A549 (cell line): ENCODE measurements around the gene TTC21B. TPM values are rescaled to one million over a fixed set of nuclear protein-coding genes. Genes with fewer than 3 reads are reported as not detected.

Source experiments
- ATAC-seq, 2 experiments: fragments of 200-7000 bp in 1 of 2; fragments of >200 bp in 1 of 2; cut with Nextera tagmentation in 1 of 2; cut with Tn5 transposase in 1 of 2; 3 replicates each; pipeline versions ENCODE4 v1.8.0 to v1.9.1; 2018 to 2020; ENCODE audit warnings: mild to moderate bottlenecking in 1 of 2, moderate library complexity in 1 of 2
- CTCF ChIA-PET: fragments of 300-600 bp; sonication (Branson Sonifier 250); formaldehyde crosslinking; extraction: SDS; loops from one replicate; lab custom pipeline; 2021; ENCODE audit warnings: antibody characterized with exemption, inconsistent platforms; lab: Yijun Ruan, JAX
- POLR2A ChIA-PET: fragments of 350-600 bp; formaldehyde crosslinking; extraction: SDS; loops from one replicate; lab custom pipeline; 2021; ENCODE audit warnings: antibody characterized with exemption, inconsistent platforms; lab: Yijun Ruan, JAX
- DNase-seq, 2 experiments: peaks; one replicate each; pipeline versions ENCODE4 v3.0.0 to v3.0.0-alpha.2; 2011 to 2016; ENCODE audit warnings: low read depth in 1 of 2, low spot score in 1 of 2
- FAIRE-seq: peaks from 2 replicates; lab custom pipeline; 2011; peaks lifted over from hg19 to GRCh38; lab: Jason Lieb, UNC
- H3K27ac ChIP-seq, 2 experiments: fragments of >200 bp; sonication (Bioruptor Twin); formaldehyde crosslinking; 3 replicates each; pipeline ENCODE4 v1.5.1; 2016 to 2017
- H3K4me1 ChIP-seq: fragments of >200 bp; sonication (Bioruptor Twin); formaldehyde crosslinking; 3 replicates; pipeline ENCODE4 v1.6.1; 2016
- H3K4me2 ChIP-seq: fragments of >200 bp; sonication (Bioruptor Twin); formaldehyde crosslinking; 3 replicates; pipeline ENCODE4 v1.6.1; 2016
- H3K4me3 ChIP-seq: fragments of >200 bp; sonication (Bioruptor Twin); formaldehyde crosslinking; 3 replicates; pipeline ENCODE4 v1.5.1; 2016
- H3K9me3 ChIP-seq: fragments of >200 bp; sonication (Bioruptor Twin); formaldehyde crosslinking; 3 replicates; pipeline ENCODE4 v1.6.1; 2016
- CHD2 ChIP-seq: fragments of 150-350 bp; IDR thresholded peaks from 2 replicates; pipeline ENCODE4 v1.6.1; 2014; ENCODE audit warnings: low read length; ENCODE audit not compliant: partially characterized antibody
- CTCF ChIP-seq: fragments of >200 bp; sonication (Bioruptor Twin); formaldehyde crosslinking; IDR thresholded peaks from 3 replicates; pipeline ENCODE4 v1.5.1; 2016
- EHF ChIP-seq: fragments of 250-450 bp; sonication (Bioruptor Pico); IDR thresholded peaks from 2 replicates; pipeline ENCODE4 v1.5.0; 2020; ENCODE audit warnings: mild to moderate bottlenecking
- EHMT2 ChIP-seq: fragments of 200-600 bp; sonication (generic); IDR thresholded peaks from 2 replicates; pipeline ENCODE4 v1.6.1; 2016; ENCODE audit warnings: antibody characterized with exemption, low read depth, mild to moderate bottlenecking, moderate library complexity
- ESRRA ChIP-seq: fragments of 150-350 bp; IDR thresholded peaks from 2 replicates; pipeline ENCODE4 v1.6.1; 2014; ENCODE audit warnings: mild to moderate bottlenecking, low read length, borderline replicate concordance
- GATA3 ChIP-seq: IDR thresholded peaks from 2 replicates; pipeline ENCODE4 v1.6.1; 2012; ENCODE audit warnings: borderline replicate concordance
- HDAC2 ChIP-seq: fragments of 200-600 bp; sonication (generic); IDR thresholded peaks from 2 replicates; pipeline ENCODE4 v1.6.1; 2016
- HES2 ChIP-seq: fragments of >200 bp; sonication (Bioruptor Twin); formaldehyde crosslinking; IDR thresholded peaks from 2 replicates; pipeline ENCODE4 v1.6.1; 2016
- MAFK ChIP-seq: fragments of 450-650 bp; IDR thresholded peaks from 2 replicates; pipeline ENCODE4 v1.6.1; 2014; ENCODE audit not compliant: partially characterized antibody
- MYC ChIP-seq: IDR thresholded peaks from 2 replicates; pipeline ENCODE4 v1.6.1; 2012; ENCODE audit warnings: mild to moderate bottlenecking, inconsistent platforms, low read length, improper control_type of control experiment, borderline replicate concordance
- NFE2L2 ChIP-seq: fragments of 150-350 bp; conservative IDR thresholded peaks from 2 replicates; pipeline ENCODE4 v1.6.1; 2014; ENCODE audit warnings: low read length
- POLR2AphosphoS2 ChIP-seq: conservative IDR thresholded peaks from 2 replicates; pipeline ENCODE4 v1.6.1; 2012; ENCODE audit warnings: low read length, improper control_type of control experiment, inconsistent platforms
- REST ChIP-seq: fragments of 200-600 bp; sonication (generic); IDR thresholded peaks from 2 replicates; pipeline ENCODE4 v1.6.1; 2016; ENCODE audit warnings: antibody characterized with exemption, mild to moderate bottlenecking, moderate library complexity
- RNF2 ChIP-seq: fragments of 200-600 bp; sonication (generic); IDR thresholded peaks from 2 replicates; pipeline ENCODE4 v1.6.1; 2016; ENCODE audit warnings: low read depth, mild to moderate bottlenecking, antibody characterized with exemption, moderate library complexity, borderline replicate concordance
- SREBF2 ChIP-seq: fragments of 450-650 bp; IDR thresholded peaks from 2 replicates; pipeline ENCODE4 v1.6.1; 2014; ENCODE audit warnings: mild to moderate bottlenecking, moderate library complexity
- TP53 ChIP-seq: fragments of 250-450 bp; sonication (Bioruptor Pico); IDR thresholded peaks from 2 replicates; pipeline ENCODE4 v1.5.0; 2021; ENCODE audit warnings: mild to moderate bottlenecking, moderate library complexity
- ZC3H11A ChIP-seq: fragments of 450-650 bp; IDR thresholded peaks from 2 replicates; pipeline ENCODE4 v1.6.1; 2014; ENCODE audit warnings: antibody characterized with exemption, mild to moderate bottlenecking
- WGBS: methylation state at CpG from one replicate; pipeline ENCODE4 v1.1.6; 2017; ENCODE audit errors: missing lambda C conversion rate; 5-methylcytosine and 5-hydroxymethylcytosine counted together
- polyA plus RNA-seq, 4 experiments: library from polyadenylated mRNA; depleted of rRNA in 3 of 4; stranded (reverse); fragments of >200 nt; fragmentation: RNase III in 1 of 4; extraction: RNeasy Plus Mini Kit Qiagen cat#74134 plus additional on column Dnase treatment in 1 of 4; gene quantifications; 2 replicates in 3 of 4; 3 replicates in 1 of 4; pipeline ENCODE4 v1.2.3, GENCODE V29; 2011 to 2017

Gene TTC21B
- polyA plus RNA-seq, 2 of the 4 experiments (the other 2 are of a cell fraction) = 6.2 to 17.5 TPM

DNA sequence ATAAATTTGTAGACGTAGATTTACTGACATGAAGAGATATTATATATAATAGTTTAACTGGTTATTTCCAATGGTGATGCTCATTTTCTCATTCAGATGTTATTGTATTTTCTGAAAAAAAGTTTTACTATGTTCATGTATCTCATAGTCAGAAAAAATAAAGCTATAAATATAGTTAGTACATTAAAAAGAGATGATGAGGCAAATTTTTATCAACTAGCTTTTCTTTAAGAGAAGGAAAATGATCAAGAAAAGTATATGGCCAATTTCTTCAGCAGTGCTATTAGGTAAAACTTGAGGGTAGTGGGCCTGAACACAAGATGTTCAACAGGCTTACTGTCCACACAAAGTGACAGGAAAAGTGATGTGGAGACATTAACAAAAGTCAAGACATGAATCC is 11.7 kb downstream of the TTC21B start:
- POLR2A ChIA-PET = no interaction called here
- no peak overlapping the region for H3K4me3 ChIP-seq
- CTCF ChIA-PET = no interaction called here
- no peak for ATAC-seq
- TF ChIP-seq CTCF = no peak
- peak; percentile 31 for TF ChIP-seq MAFK
- TF ChIP-seq TP53 (CRISPR knock-in tag) = no peak
- H3K9me3 ChIP-seq = no peaks in the 10 kb centered on the region
- DNase-seq = no peak
- WGBS = 94% methylated on average over 1 of the region's 1 CpG
- H3K4me1 ChIP-seq = no peaks in the 10 kb centered on the region
- H3K4me2 ChIP-seq = no peak overlapping the region
- no peak overlapping the region for H3K27ac ChIP-seq
- no peak for FAIRE-seq

- Histone ChIP-seq H3K4me2 (no peak overlapping the region), H3K4me1 (no peaks in the 10 kb centered on the region), H3K9me3 (no peaks in the 10 kb centered on the region), H3K4me3 (no peak overlapping the region), H3K27ac (no peak overlapping the region)
- WGBS = 100% methylated on average over 1 of the region's 1 CpG
- ChIA-PET POLR2A (no interaction called here), CTCF (interaction anchor here (0.6 kb wide), 1 partner anchor 450 kb away, joined by 4 read pairs; no protein-coding TSS in a partner anchor)
- FAIRE-seq (no peak), ATAC-seq (no peak), DNase-seq (no peak)
- no peak for TF ChIP-seq NFE2L2
- TF ChIP-seq MAFK = peak; percentile 36
These were observed 15.3 kb downstream of the TTC21B start for GRCh38 chr2:165938237-165938636.

DNA sequence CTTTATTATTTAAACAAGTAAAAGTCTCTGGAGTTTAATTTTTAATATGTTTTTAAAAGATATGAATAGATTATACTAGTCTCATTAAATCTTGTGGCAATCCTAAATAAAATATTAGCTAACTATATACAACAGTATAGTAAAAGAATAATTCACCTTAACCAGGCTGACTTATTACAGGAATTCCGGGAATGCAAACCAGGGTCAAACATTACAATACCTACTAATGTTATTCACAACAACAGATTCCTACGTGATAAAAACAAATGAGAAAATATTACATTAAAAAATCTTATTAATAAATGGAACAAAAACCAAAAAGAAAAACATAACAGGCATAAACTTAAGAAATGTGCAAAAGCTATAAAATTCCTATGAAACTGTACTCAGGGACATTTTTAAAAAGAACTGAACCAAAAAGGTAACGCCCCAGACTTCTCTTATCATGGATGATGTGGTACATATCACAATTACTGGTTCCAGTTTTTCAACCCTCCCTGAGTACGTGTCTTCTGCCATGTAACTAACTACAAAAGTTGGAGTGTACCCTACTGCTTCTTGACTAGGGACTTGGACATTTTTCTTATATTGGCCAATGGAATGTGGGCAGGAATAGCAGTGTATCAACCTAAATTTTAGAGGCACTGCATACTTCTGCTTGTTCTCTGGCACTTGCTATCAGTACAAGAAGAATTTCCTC is 20.2 kb downstream of the TTC21B start:
- Histone ChIP-seq H3K4me3 (no peak overlapping the region), H3K4me2 (no peak overlapping the region), H3K4me1 (no peaks in the 10 kb centered on the region), H3K27ac (no peak overlapping the region), H3K9me3 (no peaks in the 10 kb centered on the region)
- FAIRE-seq = no peak
- WGBS = 90% methylated on average over 4 of the region's 4 CpGs
- DNase-seq = no peak
- POLR2A ChIA-PET = no interaction called here
- no peak for ATAC-seq
- TF ChIP-seq NFE2L2 (no peak), POLR2AphosphoS2 (no peak), CHD2 (no peak), GATA3 (no peak), REST (no peak), ESRRA (no peak), EHF (CRISPR knock-in tag) (no peak), MYC (no peak), HES2 (no peak), ZC3H11A (no peak), EHMT2 (no peak), HDAC2 (no peak), RNF2 (no peak), SREBF2 (no peak)
- CTCF ChIA-PET = no interaction called here
